ENCODE measurements around the gene NEURL1B.

The NEURL1B gene

DNA sequence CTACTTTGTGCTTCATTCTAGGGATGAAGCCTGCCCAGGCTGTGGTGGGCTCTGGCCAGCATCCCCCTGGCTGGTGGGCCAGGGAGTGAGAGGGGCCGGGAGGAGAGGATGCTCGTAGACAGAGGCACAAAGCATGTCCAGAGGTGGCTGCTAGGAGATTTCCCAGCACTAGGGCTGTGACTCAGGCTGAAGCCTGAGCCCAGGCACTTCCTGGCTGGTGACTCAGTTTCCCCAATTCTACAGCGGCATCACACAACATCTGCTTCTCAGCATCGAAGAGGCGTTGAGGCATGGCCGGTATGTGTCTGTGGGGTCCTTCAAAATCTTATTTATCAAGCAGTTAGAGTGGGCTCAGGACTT is 74.3 kb downstream of the NEURL1B start:
- no peak for DNase-seq (ENCODE audit: low read depth)

DNA sequence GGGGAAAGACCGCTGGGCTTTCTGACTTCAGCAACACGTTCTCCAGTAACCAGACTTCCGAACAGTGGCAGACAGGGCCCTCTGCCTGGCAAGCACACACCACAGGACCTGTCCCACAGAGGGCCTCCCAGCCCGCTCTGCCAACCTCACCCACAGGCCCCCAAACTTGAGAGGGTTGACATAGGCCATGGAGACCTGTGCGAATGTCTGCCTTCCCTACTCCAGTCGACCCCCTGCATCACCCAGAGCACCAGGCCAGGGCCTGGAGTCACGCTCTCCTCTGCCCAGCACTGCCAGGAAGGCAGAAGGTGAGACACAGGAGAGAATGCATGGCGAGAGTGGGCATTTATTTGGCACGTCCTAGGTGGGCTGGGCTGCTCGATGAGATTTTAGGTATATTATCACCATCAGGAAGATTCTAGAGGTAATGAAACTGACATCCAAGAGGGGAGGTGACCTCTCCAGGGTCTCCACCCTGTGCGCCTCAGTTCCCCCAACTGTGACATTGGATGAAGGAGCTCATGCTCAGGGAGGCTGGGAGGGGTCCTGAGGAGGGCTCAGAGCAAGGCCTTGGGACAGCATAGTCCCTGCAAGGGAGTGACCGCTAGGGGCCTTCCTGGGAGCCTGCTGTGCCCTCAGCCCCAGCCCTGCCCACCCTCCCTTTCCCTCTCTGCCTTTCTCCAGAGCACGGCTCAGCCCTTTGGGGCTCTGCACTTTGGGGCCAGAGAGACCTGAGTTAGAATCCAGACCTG is 75.0 kb downstream of the NEURL1B start:
- no peak for DNase-seq (ENCODE audit: low read depth)

- peak; percentile 73 for DNase-seq (ENCODE audit: low read depth)
Measured at GRCh38 chr5:172716796-172717313, 75.8 kb downstream of the NEURL1B start.

DNA sequence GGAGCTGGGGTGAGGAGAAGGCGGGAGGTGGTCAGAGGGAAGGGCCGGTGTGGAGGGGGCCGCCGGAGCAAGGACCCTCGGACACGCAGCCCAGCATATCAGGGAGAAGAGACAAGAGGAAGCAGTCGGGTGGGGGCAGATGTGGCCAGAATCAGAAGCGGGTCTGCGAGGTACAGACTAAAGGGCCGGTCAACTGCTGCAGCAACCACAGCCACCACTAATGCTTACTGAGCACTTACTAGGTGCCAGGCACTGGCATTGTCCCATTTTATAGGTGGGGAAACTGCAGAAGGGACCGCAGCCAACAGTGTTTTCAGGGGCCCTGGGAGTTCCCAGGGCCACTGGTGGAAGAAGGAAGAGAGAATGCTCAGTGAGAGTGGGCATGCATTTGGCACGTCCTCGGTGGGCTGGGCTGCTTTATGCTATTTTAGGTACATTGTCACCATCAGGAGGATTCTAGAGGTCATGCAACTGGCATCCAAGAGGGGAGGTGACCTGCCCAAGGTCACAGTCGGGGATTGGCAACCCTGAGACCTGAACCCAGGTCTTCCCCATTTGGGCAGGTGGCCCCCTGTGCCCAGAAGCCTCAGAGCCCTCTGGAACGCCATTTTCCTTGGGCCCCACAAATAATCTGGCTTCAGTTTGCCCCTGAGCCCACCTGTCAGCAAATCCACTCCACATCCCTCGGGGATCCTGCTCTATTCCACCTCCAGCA is 76.6 kb downstream of the NEURL1B start:
- no peak for DNase-seq (ENCODE audit: low read depth)

DNA sequence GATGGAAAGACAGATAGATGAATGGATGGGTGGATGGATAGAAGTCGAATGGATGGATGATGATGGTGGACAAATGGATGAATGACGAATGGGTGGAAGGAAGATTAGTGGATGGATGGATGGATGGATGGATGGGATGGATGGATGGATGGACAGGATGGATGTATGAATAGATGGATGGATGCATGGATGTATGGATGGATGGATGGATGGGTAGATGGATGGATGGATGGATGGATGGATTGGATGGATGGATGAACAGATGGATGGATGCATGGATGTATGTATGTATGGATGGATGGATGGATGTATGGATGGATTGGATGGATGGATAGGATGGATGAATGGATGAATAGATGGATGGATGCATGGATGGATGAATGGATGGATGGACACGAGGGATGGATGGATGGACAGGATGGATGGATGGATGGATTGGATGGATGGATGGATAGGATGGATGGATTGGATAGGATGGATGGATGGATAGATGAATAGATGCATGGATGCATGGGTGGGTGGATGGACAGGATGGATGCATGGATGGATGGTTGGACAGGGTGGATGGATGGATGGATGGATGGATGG is 77.6 kb downstream of the NEURL1B start:
- no peak for DNase-seq (ENCODE audit: low read depth)

- DNase-seq (ENCODE audit: low read depth): no peak
Measured at GRCh38 chr5:172719211-172719610, 78.1 kb downstream of the NEURL1B start.

DNA sequence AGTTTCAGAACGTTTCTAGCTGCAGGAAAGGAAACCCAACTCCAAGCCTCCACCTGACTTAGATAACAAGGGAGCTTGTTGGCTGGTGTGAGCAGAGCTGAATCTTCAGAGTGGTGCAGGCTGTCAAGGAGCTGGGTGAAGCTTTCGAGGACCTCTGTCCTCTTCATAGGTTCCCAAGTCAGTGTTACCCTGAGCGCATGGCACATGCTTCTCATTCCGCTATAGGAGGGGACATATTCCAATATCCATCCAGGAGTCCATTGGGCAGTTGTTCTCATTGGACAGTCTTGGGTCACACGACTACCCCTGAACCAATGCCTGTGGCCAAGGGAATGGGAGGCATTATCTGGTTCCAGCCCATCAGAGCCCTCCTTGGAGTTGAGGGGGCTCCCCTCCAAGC is 79.6 kb downstream of the NEURL1B start:
- no peak for DNase-seq (ENCODE audit: low read depth)

GRCh38 chr5:172721455-172722326 is 80.6 kb downstream of the NEURL1B start:
- DNase-seq (ENCODE audit: low read depth): no peak

- peak; percentile 18 for DNase-seq (ENCODE audit: low read depth)
Measured at GRCh38 chr5:172722327-172722815, 81.3 kb downstream of the NEURL1B start.

- no peak for DNase-seq (ENCODE audit: low read depth)
Measured at GRCh38 chr5:172723508-172723907, 82.4 kb downstream of the NEURL1B start.

- no peak for DNase-seq (ENCODE audit: low read depth)
Measured at GRCh38 chr5:172724242-172725183, 83.5 kb downstream of the NEURL1B start.

- DNase-seq (ENCODE audit: low read depth): no peak
Measured at GRCh38 chr5:172725273-172725672, 84.2 kb downstream of the NEURL1B start.

DNA sequence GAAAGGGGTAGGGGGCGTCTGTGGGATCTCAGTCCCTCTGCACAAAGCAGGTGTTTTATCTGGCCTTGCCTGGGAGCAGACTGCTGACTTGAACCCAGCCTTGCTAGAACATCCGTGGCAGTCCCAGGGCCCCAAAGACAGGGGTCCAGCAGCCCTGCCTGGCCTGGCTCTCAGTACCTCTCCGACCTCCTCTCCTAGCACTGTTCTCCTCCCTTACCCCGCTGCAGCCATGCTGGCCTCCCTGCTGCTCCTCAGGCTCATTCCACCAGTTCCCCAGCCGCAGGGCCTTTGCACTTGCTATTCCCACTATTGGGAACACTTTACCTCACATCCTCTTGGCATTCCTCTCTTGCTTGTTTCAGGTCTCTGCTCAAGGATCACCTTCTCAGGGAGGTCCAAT is 84.7 kb downstream of the NEURL1B start:
- DNase-seq (ENCODE audit: low read depth): no peak

- DNase-seq (ENCODE audit: low read depth): no peak
Measured at GRCh38 chr5:172726966-172727365, 85.9 kb downstream of the NEURL1B start.

DNA sequence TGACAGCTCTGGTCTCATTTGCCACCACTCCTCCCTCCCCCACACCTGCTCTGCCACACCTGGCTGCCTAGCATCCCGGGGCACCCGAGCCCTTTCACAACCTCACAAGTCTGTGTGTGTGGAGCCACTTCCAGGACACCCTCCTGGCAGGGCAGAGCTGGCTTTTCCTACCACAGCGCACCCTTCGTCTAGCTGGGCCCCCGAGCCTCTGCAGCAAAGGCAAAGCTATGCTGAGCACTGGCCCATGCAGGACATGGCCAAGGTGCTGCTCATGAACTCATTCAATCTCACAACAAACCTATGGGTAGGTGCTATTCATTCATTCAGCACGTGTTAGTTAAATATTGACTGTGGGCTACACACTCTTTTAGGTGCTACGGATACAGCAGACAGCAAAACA is 86.5 kb downstream of the NEURL1B start:
- no peak for DNase-seq (ENCODE audit: low read depth)

GRCh38 chr5:172728481-172729241 is 87.6 kb downstream of the NEURL1B start:
- no peak for DNase-seq (ENCODE audit: low read depth)

GRCh38 chr5:172729588-172729987 is 88.5 kb downstream of the NEURL1B start:
- no peak for DNase-seq (ENCODE audit: low read depth)

GRCh38 chr5:172730222-172730621 is 89.2 kb downstream of the NEURL1B start:
- DNase-seq (ENCODE audit: low read depth): no peak

GRCh38 chr5:172730981-172731679 is 90.1 kb downstream of the NEURL1B start:
- DNase-seq (ENCODE audit: low read depth): no peak

Data from stimulated activated CD8-positive, alpha-beta memory T cell treated with anti-CD3 and anti-CD28 coated beads, Interleukin-4, amount 100 ng/mL, for 24 hours (primary cell).